ENCODE data around the gene NAA25.

DNA sequence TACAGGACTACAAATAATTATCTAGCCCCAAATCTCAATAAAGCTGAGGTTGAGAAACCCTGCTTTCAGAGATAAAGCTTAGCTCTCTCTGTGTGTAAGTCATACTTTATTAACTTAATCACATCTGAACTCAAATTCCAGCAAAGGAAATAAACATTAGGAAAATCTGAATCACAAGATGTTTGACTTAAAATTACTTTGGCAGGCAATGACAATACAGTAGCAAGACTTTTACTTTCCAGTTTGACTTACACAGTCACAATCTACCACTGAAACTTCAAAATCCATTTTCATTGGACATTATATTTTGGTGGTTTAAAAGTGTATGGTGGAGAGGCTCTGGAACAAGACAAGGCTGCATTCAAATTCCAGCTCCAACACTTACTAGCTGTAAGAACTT lies 107.0 kb downstream of the NAA25 start:
- TF ChIP-seq EZH2 (IDR thresholded peaks at IDR 0.05; ENCODE audit: borderline replicate concordance, low read depth, low read length, severe bottlenecking) (no peak), FOS (IDR thresholded peaks at IDR 0.05; ENCODE audit: borderline replicate concordance, insufficient read depth, low read length) (no peak), POLR2A (IDR thresholded peaks at IDR 0.05; ENCODE audit: low read depth, low read length) (no peak), POLR2AphosphoS5 (IDR thresholded peaks at IDR 0.05; ENCODE audit: insufficient read depth, low read depth, low read length) (no peak)
- TF ChIP-seq, protein P1, sequence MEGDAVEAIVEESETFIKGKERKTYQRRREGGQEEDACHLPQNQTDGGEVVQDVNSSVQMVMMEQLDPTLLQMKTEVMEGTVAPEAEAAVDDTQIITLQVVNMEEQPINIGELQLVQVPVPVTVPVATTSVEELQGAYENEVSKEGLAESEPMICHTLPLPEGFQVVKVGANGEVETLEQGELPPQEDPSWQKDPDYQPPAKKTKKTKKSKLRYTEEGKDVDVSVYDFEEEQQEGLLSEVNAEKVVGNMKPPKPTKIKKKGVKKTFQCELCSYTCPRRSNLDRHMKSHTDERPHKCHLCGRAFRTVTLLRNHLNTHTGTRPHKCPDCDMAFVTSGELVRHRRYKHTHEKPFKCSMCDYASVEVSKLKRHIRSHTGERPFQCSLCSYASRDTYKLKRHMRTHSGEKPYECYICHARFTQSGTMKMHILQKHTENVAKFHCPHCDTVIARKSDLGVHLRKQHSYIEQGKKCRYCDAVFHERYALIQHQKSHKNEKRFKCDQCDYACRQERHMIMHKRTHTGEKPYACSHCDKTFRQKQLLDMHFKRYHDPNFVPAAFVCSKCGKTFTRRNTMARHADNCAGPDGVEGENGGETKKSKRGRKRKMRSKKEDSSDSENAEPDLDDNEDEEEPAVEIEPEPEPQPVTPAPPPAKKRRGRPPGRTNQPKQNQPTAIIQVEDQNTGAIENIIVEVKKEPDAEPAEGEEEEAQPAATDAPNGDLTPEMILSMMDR (IDR thresholded peaks at IDR 0.05; ENCODE audit: extremely low read depth in 1 of 2, insufficient read depth in 1 of 2, low read depth in 1 of 2, low read length in 2 of 2), result no peak
- TF ChIP-seq, protein P2, sequence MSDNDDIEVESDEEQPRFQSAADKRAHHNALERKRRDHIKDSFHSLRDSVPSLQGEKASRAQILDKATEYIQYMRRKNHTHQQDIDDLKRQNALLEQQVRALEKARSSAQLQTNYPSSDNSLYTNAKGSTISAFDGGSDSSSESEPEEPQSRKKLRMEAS (IDR thresholded peaks at IDR 0.05; ENCODE audit: insufficient read depth, insufficient read length), result no peak

All from endothelial cell of umbilical vein (primary cell).